GM18870 (cell line): ENCODE data around the gene EML5.

ENCODE experiments used
- ATAC-seq: cut with Tn5 transposase; IDR thresholded peaks from one replicate; pipeline ENCODE4 v1.9.1; 2021; ENCODE audit warnings: moderate library complexity; ENCODE audit not compliant: unreplicated experiment

EML5 gene

GRCh38 chr14:88621100-88621499, 171.7 kb downstream of the EML5 start:
- no peak for ATAC-seq

DNA sequence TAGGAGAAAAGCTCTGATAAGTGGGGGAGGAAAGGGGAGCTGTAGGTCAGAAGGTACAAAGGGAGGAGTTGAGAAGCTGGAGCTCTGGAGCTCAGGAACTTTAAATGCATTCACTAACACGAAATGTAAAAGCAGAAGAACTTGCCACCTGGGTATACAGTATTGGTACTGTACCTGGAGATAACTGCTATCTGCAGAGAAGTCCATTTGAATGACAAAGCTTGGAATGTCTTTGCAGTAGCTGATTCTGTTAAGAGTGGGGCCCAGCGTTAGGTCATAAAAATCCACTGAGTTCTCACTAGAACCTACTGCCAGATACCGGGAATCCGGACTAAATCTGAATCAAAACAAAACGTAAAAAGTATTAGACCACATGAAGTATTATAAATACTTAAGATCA, 174.3 kb downstream of the EML5 start:
- no peak for ATAC-seq

DNA sequence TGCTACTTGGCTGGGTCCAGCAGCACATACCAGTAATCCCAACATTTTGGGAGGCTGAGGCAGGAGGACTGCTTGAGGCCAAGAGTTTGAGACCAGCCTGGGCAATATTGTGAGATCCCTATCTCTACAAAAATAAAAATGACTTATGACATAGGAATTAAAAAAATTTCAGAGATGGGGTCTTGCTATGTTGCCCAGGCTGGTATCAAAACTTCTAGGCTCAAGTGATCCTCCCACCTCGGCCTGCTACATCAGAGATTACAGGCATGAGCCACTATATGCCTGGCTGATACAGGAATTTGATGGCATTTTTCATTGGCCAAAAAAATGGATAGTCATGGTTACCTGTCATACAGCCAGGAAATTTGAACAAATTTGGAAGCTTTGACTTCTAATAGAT, 175.3 kb downstream of the EML5 start:
- ATAC-seq, result no peak

DNA sequence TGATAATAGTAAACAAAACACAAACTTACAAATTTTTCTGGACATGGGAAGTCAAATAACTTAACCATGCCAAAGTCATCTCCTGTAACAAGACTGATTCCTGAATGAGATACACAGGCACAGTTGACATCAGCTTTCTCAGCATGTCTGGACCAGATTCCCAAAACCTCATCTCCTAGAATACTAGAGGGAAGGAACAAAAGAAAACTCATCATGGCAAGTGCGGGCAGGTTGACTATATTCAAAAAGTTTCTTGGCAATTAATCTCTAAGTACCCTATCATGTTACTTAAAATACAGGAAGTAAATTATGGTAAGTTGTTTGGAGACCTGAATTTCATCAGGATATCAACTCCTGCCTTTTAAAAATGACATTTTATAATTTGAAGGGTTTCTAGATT, 176.1 kb downstream of the EML5 start:
- ATAC-seq, result no peak

DNA sequence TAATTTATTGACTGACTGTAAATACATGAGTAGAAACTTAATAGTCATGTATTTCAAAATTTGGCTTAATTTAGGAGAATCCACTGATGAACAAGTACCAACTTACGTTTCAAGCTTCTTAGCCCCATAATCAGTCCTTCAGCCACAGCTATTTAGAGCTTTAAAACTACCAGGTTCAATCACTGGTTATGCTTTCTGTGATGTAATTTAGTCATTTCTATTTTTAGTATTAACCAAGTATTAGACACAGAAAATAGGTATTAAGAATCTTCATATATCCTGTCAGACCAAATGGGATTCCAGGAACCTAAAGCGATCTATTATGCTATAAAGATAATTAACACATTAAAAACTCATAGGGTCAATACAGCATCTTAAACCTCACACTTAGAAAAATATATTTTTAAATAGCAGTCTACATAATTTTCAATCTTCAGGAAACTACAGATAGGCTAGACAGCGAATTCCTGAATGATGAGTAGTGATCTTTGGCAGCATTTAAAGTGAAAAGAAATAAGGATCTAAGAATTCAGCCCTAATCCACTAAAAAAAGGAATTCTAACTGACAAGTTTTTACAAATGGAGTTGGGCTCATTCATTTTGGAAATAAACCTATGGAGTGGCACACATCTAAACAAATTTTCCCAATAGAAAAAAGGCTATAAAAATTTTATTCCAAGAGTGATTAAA, 178.4 kb downstream of the EML5 start:
- ATAC-seq, result peak; percentile 65

GRCh38 chr14:88613552-88614010, 179.2 kb downstream of the EML5 start:
- ATAC-seq, result no peak

- no peak for ATAC-seq
Measured at GRCh38 chr14:88612981-88613380, 179.8 kb downstream of the EML5 start.

DNA sequence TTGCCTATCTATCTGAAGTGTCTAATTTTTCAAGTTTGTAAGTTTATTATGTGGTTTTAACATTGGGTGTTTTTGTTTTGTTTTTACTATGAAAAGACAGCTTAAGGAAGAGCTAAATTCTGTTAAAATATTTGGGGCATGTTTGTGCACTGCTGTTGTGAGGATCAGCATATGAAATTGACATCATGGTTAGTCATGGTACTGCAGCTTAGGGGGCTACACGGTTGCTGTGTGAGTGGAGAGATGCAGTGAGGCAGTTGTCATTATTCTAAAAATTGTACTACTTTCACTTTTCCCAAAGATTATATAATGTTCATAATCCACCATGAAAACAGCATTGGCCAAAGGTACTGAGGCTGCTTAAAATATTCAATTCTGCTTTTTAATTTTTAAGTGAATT, 180.9 kb downstream of the EML5 start:
- ATAC-seq, result no peak

DNA sequence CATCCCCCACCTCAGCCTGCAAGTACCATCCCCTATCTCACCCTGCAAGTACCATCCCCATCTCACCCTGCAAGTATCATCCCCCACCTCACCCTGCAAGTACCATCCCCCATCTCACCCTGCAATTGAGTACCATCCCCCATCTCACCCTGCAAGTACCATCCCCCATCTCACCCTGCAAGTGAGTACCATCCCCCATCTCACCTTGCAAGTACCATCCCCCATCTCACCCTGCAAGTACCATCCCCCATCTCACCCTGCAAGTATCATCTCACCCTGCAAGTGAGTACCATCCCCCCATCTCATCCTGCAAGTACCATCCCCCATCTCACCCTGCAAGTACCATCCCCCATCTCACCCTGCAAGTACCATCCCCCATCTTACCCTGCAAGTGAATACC, 184.9 kb downstream of the EML5 start:
- ATAC-seq, result no peak

DNA sequence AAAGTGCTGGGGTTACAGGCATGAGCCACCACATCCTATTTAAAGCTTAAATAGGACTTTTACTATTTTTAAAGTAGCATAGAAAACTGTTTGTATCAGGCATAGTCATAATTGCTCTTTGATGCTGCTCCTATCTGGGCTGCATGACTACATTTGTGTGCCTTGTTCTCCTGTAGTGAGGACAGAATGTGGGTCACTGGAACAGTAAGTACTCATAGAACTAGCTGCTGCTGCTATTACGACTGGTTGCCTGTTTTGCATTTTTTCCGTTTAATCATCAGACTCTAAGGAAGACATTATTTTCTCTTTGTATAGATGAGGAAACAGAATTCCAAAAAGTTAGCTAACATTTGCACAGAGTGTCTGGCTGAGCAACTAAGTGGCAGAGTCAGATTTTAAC, 187.2 kb downstream of the EML5 start:
- no peak for ATAC-seq

GRCh38 chr14:88604212-88604611, 188.5 kb downstream of the EML5 start:
- no peak for ATAC-seq

DNA sequence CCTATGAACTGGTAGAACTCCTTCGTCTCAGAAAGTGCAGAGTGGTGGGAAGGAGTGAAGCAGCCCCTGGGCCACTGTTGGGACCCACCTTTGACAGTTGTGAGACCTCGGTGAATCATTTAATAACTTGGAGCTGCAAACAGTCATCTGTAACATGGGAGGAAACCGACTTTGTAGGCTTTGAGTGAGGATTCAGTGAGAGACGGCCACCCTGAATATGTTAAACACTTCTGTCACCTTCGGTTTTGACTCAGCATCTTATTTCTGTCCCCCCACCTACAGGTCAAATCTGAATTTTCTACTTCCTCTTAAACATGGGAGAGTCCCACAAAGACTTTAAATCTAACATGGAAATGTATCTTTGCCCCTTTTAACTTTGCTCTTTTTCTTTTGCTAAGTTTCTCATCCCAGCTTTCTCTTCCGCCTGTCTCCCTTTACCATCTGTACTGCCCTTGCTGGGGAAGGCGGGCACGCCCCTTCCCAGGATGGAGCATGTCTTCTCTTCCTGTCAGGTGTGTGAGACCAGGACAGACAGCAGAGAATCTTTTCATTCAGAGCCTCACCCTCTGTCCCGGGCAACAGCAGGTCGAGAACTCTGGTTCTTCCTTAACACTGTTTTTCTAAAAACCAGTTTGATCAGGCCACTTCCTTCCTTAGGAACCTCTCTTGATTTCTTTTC, 192.9 kb downstream of the EML5 start:
- peak; percentile 94 for ATAC-seq

DNA sequence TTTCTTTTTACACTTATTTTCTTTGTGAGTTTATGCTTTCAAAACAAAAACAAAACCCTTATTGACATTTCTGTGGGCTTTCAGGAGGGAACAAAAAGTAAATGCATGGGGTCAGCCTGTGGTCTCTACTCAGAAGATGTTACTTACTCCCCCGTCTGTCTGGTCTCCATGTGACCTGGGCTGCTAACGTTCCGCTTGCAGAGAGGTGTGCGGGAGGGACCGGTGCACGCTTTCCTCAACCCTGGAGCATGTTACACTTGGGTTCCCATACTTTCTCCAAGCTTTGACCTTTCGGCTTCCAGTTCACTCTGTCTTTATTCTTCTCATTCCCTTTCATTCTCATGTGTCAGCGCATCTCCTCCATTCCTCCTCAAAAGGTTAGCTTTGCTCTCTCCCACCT, 193.4 kb downstream of the EML5 start:
- no peak for ATAC-seq

DNA sequence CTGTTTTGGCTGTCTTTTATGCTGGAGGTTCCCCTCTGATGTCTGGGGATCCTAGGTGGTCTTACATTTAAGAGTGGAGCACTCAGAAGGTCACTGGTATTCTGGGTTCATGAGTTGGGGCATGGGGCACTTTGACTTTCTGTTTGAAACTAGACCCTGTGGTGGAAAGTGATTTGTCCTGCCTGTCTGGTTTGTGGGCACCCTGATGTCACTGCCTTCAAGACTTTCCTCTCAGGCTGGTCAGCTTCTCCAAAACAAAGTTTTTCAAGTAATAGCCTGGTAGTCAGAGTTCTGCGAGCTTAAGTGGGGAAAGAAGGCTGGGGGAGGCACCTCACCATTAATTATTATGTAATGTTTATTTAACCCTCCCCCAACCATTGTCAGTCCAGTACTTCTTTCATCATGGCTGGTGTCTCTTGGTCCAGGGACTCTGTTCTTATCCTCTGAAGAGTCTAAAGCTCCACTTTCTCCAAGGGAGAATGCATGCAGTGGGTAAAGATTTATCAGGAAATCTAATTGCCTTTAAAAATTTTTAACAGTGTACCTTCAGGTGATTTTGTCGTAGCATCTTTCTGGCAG, 194.6 kb downstream of the EML5 start:
- ATAC-seq, result no peak

GRCh38 chr14:88597601-88598000, 195.2 kb downstream of the EML5 start:
- no peak for ATAC-seq

- no peak for ATAC-seq
Measured at GRCh38 chr14:88597038-88597437, 195.7 kb downstream of the EML5 start.

DNA sequence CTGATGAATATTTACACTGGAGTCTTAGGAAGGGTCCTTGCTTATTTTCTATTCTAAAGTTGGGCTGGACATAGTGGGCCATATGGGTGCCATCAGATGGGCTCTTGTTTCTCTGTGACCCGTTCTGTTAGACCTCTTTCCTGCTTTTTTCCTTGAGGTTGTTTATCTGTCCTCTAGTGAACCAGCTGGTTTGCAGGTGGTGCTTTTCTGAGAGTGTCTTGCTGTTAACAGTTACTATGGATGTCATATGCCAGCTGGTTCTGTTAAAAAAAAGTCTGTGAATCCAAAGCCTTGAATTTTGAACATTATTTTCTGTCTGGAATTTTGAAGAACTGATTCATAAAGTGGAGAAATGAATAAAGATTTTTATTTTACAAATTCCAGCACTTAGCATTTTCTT, 200.7 kb downstream of the EML5 start:
- no peak for ATAC-seq

- ATAC-seq, result no peak
Measured at GRCh38 chr14:88590173-88590572, 202.6 kb downstream of the EML5 start.

DNA sequence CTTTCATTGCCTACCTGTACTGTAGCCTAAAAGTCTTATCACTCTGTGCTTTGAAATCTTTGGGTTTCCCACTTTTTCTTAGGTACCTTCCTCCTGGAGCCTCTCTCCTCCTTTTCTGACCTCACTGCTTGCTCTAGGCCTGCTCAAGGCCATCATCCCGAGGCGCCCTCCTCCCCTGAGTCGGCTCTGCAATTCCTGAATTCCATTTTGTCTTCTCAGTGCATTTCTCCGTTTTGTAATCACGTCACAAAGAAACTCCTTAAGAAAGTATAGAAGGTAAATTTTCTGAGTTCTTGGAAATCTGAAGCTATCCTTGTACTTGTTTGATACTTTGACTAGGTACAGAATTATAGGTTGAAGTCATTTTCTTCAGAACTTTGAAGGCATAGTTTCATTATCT, 204.7 kb downstream of the EML5 start:
- ATAC-seq, result no peak

DNA sequence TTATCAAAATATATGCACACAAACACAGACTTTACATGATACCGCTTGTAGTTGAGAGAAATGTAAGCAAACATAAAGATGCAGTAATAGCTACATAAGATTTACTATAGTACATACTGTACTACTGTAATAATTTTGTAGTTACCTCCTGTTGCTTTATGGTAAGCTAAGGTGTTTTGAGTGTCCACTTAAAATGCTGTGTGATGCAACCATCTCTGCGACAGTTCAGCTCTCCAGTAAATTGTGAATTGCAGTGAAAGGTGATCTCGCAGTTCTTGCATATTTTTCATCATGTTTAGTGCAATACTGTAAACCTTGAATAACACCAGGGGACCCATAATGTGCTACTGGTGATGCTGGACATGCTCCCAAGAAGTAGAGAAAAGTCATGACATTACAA, 208.3 kb downstream of the EML5 start:
- ATAC-seq, result no peak

GRCh38 chr14:88576222-88576621, 216.5 kb downstream of the EML5 start:
- no peak for ATAC-seq

GRCh38 chr14:88572117-88572516, 220.6 kb downstream of the EML5 start:
- ATAC-seq, result no peak
